Heart right ventricle (tissue), 16 donors: ENCODE results near the gene SSB. TPM values are rescaled to one million over a fixed set of nuclear protein-coding genes. Genes with fewer than 3 reads are reported as not detected.
"Not testable (repeated sequence)": the region's sequence is repeated elsewhere in the genome, so short reads cannot be mapped to it uniquely, and the experiment has no call there.

Experiments used
- ATAC-seq, 8 donors: fragments of 200-7000 bp; cut with Tn5 transposase; one replicate each; pipeline ENCODE4 v1.9.1; 2020; ENCODE audit warnings: mild to moderate bottlenecking in 8 of 8, moderate library complexity in 8 of 8, moderate number of reproducible peaks in 1 of 8
- DNase-seq, 2 donors: peaks; one replicate each; pipeline ENCODE4 v3.0.0-alpha.2; 2020
- H3K27ac ChIP-seq, 10 donors: fragments of 200-600 bp; sonication (generic) in 2 of 10; one replicate each; pipeline versions ENCODE4 v1.5.0 to v1.8.0; 2020 to 2022; ENCODE audit warnings: mild to moderate bottlenecking in 3 of 10
- H3K27me3 ChIP-seq, 7 donors: fragments of 200-600 bp; one replicate each; pipeline ENCODE4 v1.8.0; 2021 to 2022; ENCODE audit warnings: mild to moderate bottlenecking in 2 of 7
- H3K36me3 ChIP-seq, 9 donors: fragments of 200-600 bp; sonication (generic) in 1 of 9; one replicate each; pipeline versions ENCODE4 v1.5.0 to v1.8.0; 2020 to 2022; ENCODE audit warnings: mild to moderate bottlenecking in 2 of 9
- H3K4me1 ChIP-seq, 9 donors: fragments of 200-600 bp; sonication (generic) in 1 of 9; one replicate each; pipeline versions ENCODE4 v1.5.0 to v1.8.0; 2020 to 2022; ENCODE audit warnings: mild to moderate bottlenecking in 4 of 9
- H3K4me3 ChIP-seq, 10 donors: fragments of 200-600 bp; sonication (generic) in 2 of 10; one replicate each; pipeline versions ENCODE4 v1.5.0 to v1.8.0; 2020 to 2022; ENCODE audit warnings: mild to moderate bottlenecking in 7 of 10, moderate library complexity in 2 of 10
- H3K9me3 ChIP-seq, 11 donors: fragments of 200-600 bp in 10 of 11; sonication (generic) in 2 of 11; one replicate each; pipeline versions ENCODE4 v1.5.0 to v1.8.0; 2013 to 2022; ENCODE audit warnings: mild to moderate bottlenecking in 2 of 11, control low read depth in 1 of 11, moderate library complexity in 1 of 11
- CTCF ChIP-seq, 9 donors: fragments of 200-600 bp; sonication (generic) in 2 of 9; IDR thresholded peaks; one replicate each; pipeline versions ENCODE4 v1.5.0 to v1.8.0; 2021 to 2022; ENCODE audit warnings: antibody characterized with exemption in 9 of 9, mild to moderate bottlenecking in 5 of 9, moderate library complexity in 1 of 9
- WGBS, 2 donors: extraction: QIAGEN DNeasy Blood & Tissue Kit; methylation state at CpG; one replicate each; pipeline ENCODE4 v1.1.7; 2013; ENCODE audit warnings: inconsistent platforms in 1 of 2; 5-methylcytosine and 5-hydroxymethylcytosine counted together
- intact Hi-C, 10 donors: fragments of 100-400 bp; cut with DNase I; formaldehyde crosslinking; loops; one replicate each; pipeline versions ENCODE4 v1.11.1 to v1.14.2; 2022
- polyA plus RNA-seq, 2 donors: library from polyadenylated mRNA; stranded (reverse); fragments of 200-250 nt; gene quantifications; one replicate each; pipeline ENCODE4 v1.2.3, GENCODE V29; 2013
- total RNA-seq, 10 donors: library from RNA; stranded (reverse); fragmentation: NEBNext Ultra II Directional in 3 of 10; extraction: Animal tissue kit (Norgen Biotek cat#: 25700) in 3 of 10; gene quantifications; one replicate each; pipeline versions ENCODE4 v1.2.1 to v1.2.4, GENCODE V29; 2021 to 2023
- donor health status: Arrhythmogenic right ventricular cardiomyopathy.
- donor health status: ischemic (EF 13 %, LVEDD 7.1; RV severe dilation, severe dysfunction).
- donor health status: healthy with polysubstance abuse.
- donor health status: DM: no; HTN: yes; CAD: no.
- donor health status: DM: no; HTN: no; CAD: no.
- donor health status: ischemic (EF 25% LVEDD 6.9; RV normal size, moderate dysfunction).
- donor health status: ischemic (EF 25% LVEDD 5.7; RV mildly dilated, moderate dysfunction).
- donor health status: healthy.
- donor health status: DM: yes; HTN: yes; CAD: no.
- donor health status: Ischemic cardiomyopathy.
- donor health status: ischemic (EF 35%, LVEDD 5.7; RV mildly dilated, moderate dysfunction).
- donor health status: nonischemic (EF 11% LVEDD 7.7; RV severe dilation, severe dysfunction).
- donor health status: DM: yes; HTN: yes; CAD: no.
- donor health status: PGD.
- donor health status: ischemic (EF 29% LVEDD 5.4; RV normal size, mild dysfunction).
- donor health status: nonischemic (EF 23%, LVEDD 6.1; RV moderate dilation, normal function).

The SSB gene
- total and polyA plus RNA-seq, 12 donors, result 44.3 to 69.6 (median 55.3) TPM

- no peaks in the 10 kb centered on the region for H3K4me1 ChIP-seq
- 88 to 89% methylated on average over 4 of the region's 4 CpGs for WGBS, 2 donors
- no peak for DNase-seq
- ATAC-seq, result no peak
- no peak for TF ChIP-seq CTCF (IDR thresholded peaks at IDR 0.05)
- intact Hi-C loops, result no loop called here
- no peak overlapping the region for H3K4me3 ChIP-seq
- no peak overlapping the region for H3K27ac ChIP-seq
- H3K27me3 ChIP-seq, result no peaks in the 10 kb centered on the region
- no peaks in the 10 kb centered on the region for H3K9me3 ChIP-seq
- H3K36me3 ChIP-seq, result no peaks in the 10 kb centered on the region
These were observed 42.3 kb upstream of the SSB start for GRCh38 chr2:169756342-169756741.

GRCh38 chr2:169757356-169757755 is 41.3 kb upstream of the SSB start:
- Histone ChIP-seq H3K36me3 (no peaks in the 10 kb centered on the region), H3K9me3 (peaks cover 0 to 4% (median 0%) of the 10 kb centered on the region in 11 donors), H3K4me3 (no peak overlapping the region), H3K4me1 (no peaks in the 10 kb centered on the region), H3K27me3 (no peaks in the 10 kb centered on the region), H3K27ac (no peak overlapping the region)
- no peak for ATAC-seq
- 64 to 88% methylated on average over 3 of the region's 3 CpGs for WGBS, 2 donors
- TF ChIP-seq CTCF (IDR thresholded peaks at IDR 0.05), result no peak
- no peak for DNase-seq
- intact Hi-C loops, result no loop called here

- no peak for TF ChIP-seq CTCF (IDR thresholded peaks at IDR 0.05)
- ATAC-seq (no peak), DNase-seq (no peak)
- 98 to 99% methylated on average over 2 of the region's 2 CpGs for WGBS, 2 donors
- Histone ChIP-seq H3K4me1 (no peaks in the 10 kb centered on the region), H3K36me3 (no peaks in the 10 kb centered on the region), H3K9me3 (peaks cover 0 to 4% (median 0%) of the 10 kb centered on the region in 11 donors), H3K27me3 (no peaks in the 10 kb centered on the region), H3K4me3 (no peak overlapping the region), H3K27ac (no peak overlapping the region)
- intact Hi-C loops, result no loop called here
These were observed 40.9 kb upstream of the SSB start for GRCh38 chr2:169757778-169758177.

GRCh38 chr2:169759987-169760386 is 38.7 kb upstream of the SSB start:
- intact Hi-C loops, result no loop called here

GRCh38 chr2:169760798-169761197 is 37.9 kb upstream of the SSB start:
- intact Hi-C loops, DNase-seq, ATAC-seq, H3K4me1 ChIP-seq, H3K27ac ChIP-seq, H3K9me3 ChIP-seq, H3K36me3 ChIP-seq, H3K27me3 ChIP-seq, H3K4me3 ChIP-seq: not testable (repeated sequence)
- 91 to 97% methylated on average over 3 of the region's 3 CpGs for WGBS, 2 donors

More at GRCh38 chr2:169759987-169760386, 38.7 kb upstream of the SSB start:
- DNase-seq (no peak), ATAC-seq (no peak)
- Histone ChIP-seq H3K4me1 (no peaks in the 10 kb centered on the region), H3K9me3 (peaks cover 0 to 4% (median 0%) of the 10 kb centered on the region in 11 donors), H3K36me3 (no peaks in the 10 kb centered on the region), H3K27ac (no peak overlapping the region), H3K4me3 (no peak overlapping the region), H3K27me3 (no peaks in the 10 kb centered on the region)
- WGBS, 2 donors, result 69 to 70% methylated on average over 7 of the region's 7 CpGs
- TF ChIP-seq CTCF (IDR thresholded peaks at IDR 0.05), result no peak
